Liver (tissue), 9 donors: ENCODE results near the gene SLC10A3. TPM values are rescaled to one million over a fixed set of nuclear protein-coding genes. Genes with fewer than 3 reads are reported as not detected.

Experiments
- DNase-seq: peaks from one replicate; pipeline ENCODE4 v3.0.0-alpha.2; 2017; ENCODE audit warnings: low spot score
- H3K27ac ChIP-seq, 2 donors: one replicate each; pipeline ENCODE4 v1.7.0; 2013; ENCODE audit warnings: inconsistent platforms in 2 of 2, low read length in 2 of 2, control low read depth in 1 of 2, low read depth in 1 of 2, mild to moderate bottlenecking in 1 of 2
- H3K27me3 ChIP-seq, 4 donors: one replicate each; pipeline versions ENCODE4 v1.6.1 to v1.7.0; 2013; ENCODE audit warnings: low read length in 3 of 4, inconsistent platforms in 1 of 4, mild to moderate bottlenecking in 1 of 4, moderate library complexity in 1 of 4; ENCODE audit not compliant: control insufficient read depth in 4 of 4, insufficient read depth in 4 of 4
- H3K36me3 ChIP-seq, 4 donors: one replicate each; pipeline versions ENCODE4 v1.6.1 to v1.7.0; 2013; ENCODE audit warnings: low read length in 3 of 4, mild to moderate bottlenecking in 3 of 4, low read depth in 1 of 4, moderate library complexity in 1 of 4; ENCODE audit not compliant: control insufficient read depth in 4 of 4, insufficient read depth in 3 of 4
- H3K4me1 ChIP-seq, 4 donors: one replicate each; pipeline versions ENCODE4 v1.6.1 to v1.7.0; 2013; ENCODE audit warnings: low read length in 3 of 4, mild to moderate bottlenecking in 3 of 4, moderate library complexity in 1 of 4; ENCODE audit not compliant: control insufficient read depth in 4 of 4, insufficient read depth in 4 of 4
- H3K4me3 ChIP-seq, 3 donors: one replicate each; pipeline versions ENCODE4 v1.6.1 to v1.7.0; 2013; ENCODE audit warnings: low read length in 3 of 3, control low read depth in 1 of 3, low read depth in 1 of 3, mild to moderate bottlenecking in 1 of 3
- H3K9ac ChIP-seq, 2 donors: one replicate each; pipeline ENCODE4 v1.7.0; 2013; ENCODE audit warnings: low read length in 2 of 2, mild to moderate bottlenecking in 2 of 2, moderate library complexity in 2 of 2, control low read depth in 1 of 2, low read depth in 1 of 2
- H3K9me3 ChIP-seq, 4 donors: one replicate each; pipeline versions ENCODE4 v1.6.1 to v1.7.0; 2013; ENCODE audit warnings: low read length in 3 of 4; ENCODE audit not compliant: control insufficient read depth in 4 of 4
- ATF3 ChIP-seq: IDR thresholded peaks from 2 replicates; pipeline ENCODE4 v1.6.1; 2016; ENCODE audit warnings: antibody characterized with exemption
- EGR1 ChIP-seq, 2 donors: IDR thresholded peaks; 2 replicates each; pipeline ENCODE4 v1.6.1; 2016 to 2018; ENCODE audit warnings: antibody characterized with exemption in 2 of 2, low read depth in 2 of 2
- FOXA1 ChIP-seq: IDR thresholded peaks from 2 replicates; pipeline ENCODE4 v1.6.1; 2016; ENCODE audit warnings: antibody characterized with exemption
- FOXA2 ChIP-seq: IDR thresholded peaks from 2 replicates; pipeline ENCODE4 v1.6.1; 2016; ENCODE audit warnings: antibody characterized with exemption
- GABPA ChIP-seq, 2 donors: IDR thresholded peaks in 1 of 2; conservative IDR thresholded peaks in 1 of 2; 2 replicates each; pipeline ENCODE4 v1.6.1; 2016; ENCODE audit warnings: antibody characterized with exemption in 2 of 2, mild to moderate bottlenecking in 1 of 2, moderate library complexity in 1 of 2
- HNF4A ChIP-seq, 2 donors: conservative IDR thresholded peaks; 2 replicates each; pipeline ENCODE4 v1.6.1; 2016; ENCODE audit warnings: antibody characterized with exemption in 2 of 2, mild to moderate bottlenecking in 2 of 2
- HNF4G ChIP-seq: IDR thresholded peaks from 2 replicates; pipeline ENCODE4 v1.6.1; 2016; ENCODE audit warnings: antibody characterized with exemption
- JUND ChIP-seq, 2 donors: IDR thresholded peaks; 2 replicates each; pipeline ENCODE4 v1.6.1; 2016; ENCODE audit warnings: antibody characterized with exemption in 2 of 2
- MAX ChIP-seq: IDR thresholded peaks from 2 replicates; pipeline ENCODE4 v1.6.1; 2016; ENCODE audit warnings: antibody characterized with exemption
- NR2F2 ChIP-seq: IDR thresholded peaks from 2 replicates; pipeline ENCODE4 v1.6.1; 2016; ENCODE audit warnings: antibody characterized with exemption
- RAD21 ChIP-seq, 2 donors: IDR thresholded peaks; 2 replicates each; pipeline ENCODE4 v1.6.1; 2016; ENCODE audit warnings: antibody characterized with exemption in 2 of 2, mild to moderate bottlenecking in 2 of 2
- RXRA ChIP-seq, 2 donors: IDR thresholded peaks; 2 replicates each; pipeline ENCODE4 v1.6.1; 2017 to 2018; ENCODE audit warnings: antibody characterized with exemption in 2 of 2, mild to moderate bottlenecking in 1 of 2
- SP1 ChIP-seq: IDR thresholded peaks from 2 replicates; pipeline ENCODE4 v1.6.1; 2018; ENCODE audit warnings: antibody characterized with exemption, mild to moderate bottlenecking
- TAF1 ChIP-seq: conservative IDR thresholded peaks from 2 replicates; pipeline ENCODE4 v1.6.1; 2016; ENCODE audit warnings: antibody characterized with exemption, mild to moderate bottlenecking
- YY1 ChIP-seq: IDR thresholded peaks from 2 replicates; pipeline ENCODE4 v1.6.1; 2016; ENCODE audit warnings: antibody characterized with exemption, mild to moderate bottlenecking
- ZBTB33 ChIP-seq: IDR thresholded peaks from 2 replicates; pipeline ENCODE4 v1.6.1; 2016; ENCODE audit warnings: antibody characterized with exemption
- WGBS: extraction: QIAGEN DNeasy Blood & Tissue Kit; methylation state at CpG from one replicate; pipeline ENCODE4 v1.1.7; 2013; 5-methylcytosine and 5-hydroxymethylcytosine counted together
- polyA plus RNA-seq, 2 donors: library from polyadenylated mRNA; stranded (reverse) in 1 of 2; unstranded in 1 of 2; fragments of 200-250 nt in 1 of 2; fragments of >200 nt in 1 of 2; fragmentation: Nextera tagmentation in 1 of 2; extraction: Ambion mirVana in 1 of 2; gene quantifications; one replicate each; pipeline versions ENCODE4 v1.2.1 to v1.2.3, GENCODE V29; 2013 to 2015
- total RNA-seq, 2 donors: library from RNA; depleted of rRNA; stranded (reverse); fragments of >200 nt; gene quantifications; one replicate each; pipeline ENCODE4 v1.2.3, GENCODE V29; 2014
- TF ChIP-seq, protein P1 (sequence below): IDR thresholded peaks from 2 replicates; pipeline ENCODE4 v1.6.1; 2016; ENCODE audit warnings: antibody characterized with exemption, mild to moderate bottlenecking
- TF ChIP-seq, protein P2 (sequence below): fragments of 150-350 bp; IDR thresholded peaks from 2 replicates; pipeline ENCODE4 v1.5.1; 2017; ENCODE audit warnings: improper control_type of control experiment, low read depth, low read length; ENCODE audit not compliant: missing input control
- donor health status: healthy.
- donor health status: healthy.
- donor health status: healthy.
- donor health status: healthy.
- donor health status: healthy.

Gene SLC10A3
- total and polyA plus RNA-seq, 4 donors, result 3.2 to 5.6 (median 4.5) TPM

- no peaks in the 10 kb centered on the region for H3K27me3 ChIP-seq
- no peak overlapping the region for H3K4me3 ChIP-seq
- peaks cover 2 to 12% (median 8%) of the 10 kb centered on the region in 4 donors for H3K4me1 ChIP-seq
- WGBS, result 79% methylated on average over 16 of the region's 16 CpGs
- no peaks in the 10 kb centered on the region for H3K36me3 ChIP-seq
- H3K9me3 ChIP-seq, result no peaks in the 10 kb centered on the region
- TF ChIP-seq FOXA1 (no peak), MAX (no peak), ZBTB33 (no peak), TAF1 (no peak), GABPA (IDR thresholded peaks at IDR 0.05 in 1 of 2, conservative IDR thresholded peaks at IDR 0.05 in 1 of 2) (no peak), SP1 (no peak), HNF4A (conservative IDR thresholded peaks at IDR 0.05) (no peak), RAD21 (IDR thresholded peaks at IDR 0.05) (no peak), NR2F2 (no peak), RXRA (IDR thresholded peaks at IDR 0.05) (no peak), JUND (IDR thresholded peaks at IDR 0.05) (no peak), EGR1 (IDR thresholded peaks at IDR 0.05; ENCODE audit: low read depth in 2 of 2) (no peak), ATF3 (no peak), HNF4G (no peak), YY1 (no peak), FOXA2 (no peak)
- TF ChIP-seq, protein P1, sequence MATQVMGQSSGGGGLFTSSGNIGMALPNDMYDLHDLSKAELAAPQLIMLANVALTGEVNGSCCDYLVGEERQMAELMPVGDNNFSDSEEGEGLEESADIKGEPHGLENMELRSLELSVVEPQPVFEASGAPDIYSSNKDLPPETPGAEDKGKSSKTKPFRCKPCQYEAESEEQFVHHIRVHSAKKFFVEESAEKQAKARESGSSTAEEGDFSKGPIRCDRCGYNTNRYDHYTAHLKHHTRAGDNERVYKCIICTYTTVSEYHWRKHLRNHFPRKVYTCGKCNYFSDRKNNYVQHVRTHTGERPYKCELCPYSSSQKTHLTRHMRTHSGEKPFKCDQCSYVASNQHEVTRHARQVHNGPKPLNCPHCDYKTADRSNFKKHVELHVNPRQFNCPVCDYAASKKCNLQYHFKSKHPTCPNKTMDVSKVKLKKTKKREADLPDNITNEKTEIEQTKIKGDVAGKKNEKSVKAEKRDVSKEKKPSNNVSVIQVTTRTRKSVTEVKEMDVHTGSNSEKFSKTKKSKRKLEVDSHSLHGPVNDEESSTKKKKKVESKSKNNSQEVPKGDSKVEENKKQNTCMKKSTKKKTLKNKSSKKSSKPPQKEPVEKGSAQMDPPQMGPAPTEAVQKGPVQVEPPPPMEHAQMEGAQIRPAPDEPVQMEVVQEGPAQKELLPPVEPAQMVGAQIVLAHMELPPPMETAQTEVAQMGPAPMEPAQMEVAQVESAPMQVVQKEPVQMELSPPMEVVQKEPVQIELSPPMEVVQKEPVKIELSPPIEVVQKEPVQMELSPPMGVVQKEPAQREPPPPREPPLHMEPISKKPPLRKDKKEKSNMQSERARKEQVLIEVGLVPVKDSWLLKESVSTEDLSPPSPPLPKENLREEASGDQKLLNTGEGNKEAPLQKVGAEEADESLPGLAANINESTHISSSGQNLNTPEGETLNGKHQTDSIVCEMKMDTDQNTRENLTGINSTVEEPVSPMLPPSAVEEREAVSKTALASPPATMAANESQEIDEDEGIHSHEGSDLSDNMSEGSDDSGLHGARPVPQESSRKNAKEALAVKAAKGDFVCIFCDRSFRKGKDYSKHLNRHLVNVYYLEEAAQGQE, result no peak
- TF ChIP-seq, protein P2, sequence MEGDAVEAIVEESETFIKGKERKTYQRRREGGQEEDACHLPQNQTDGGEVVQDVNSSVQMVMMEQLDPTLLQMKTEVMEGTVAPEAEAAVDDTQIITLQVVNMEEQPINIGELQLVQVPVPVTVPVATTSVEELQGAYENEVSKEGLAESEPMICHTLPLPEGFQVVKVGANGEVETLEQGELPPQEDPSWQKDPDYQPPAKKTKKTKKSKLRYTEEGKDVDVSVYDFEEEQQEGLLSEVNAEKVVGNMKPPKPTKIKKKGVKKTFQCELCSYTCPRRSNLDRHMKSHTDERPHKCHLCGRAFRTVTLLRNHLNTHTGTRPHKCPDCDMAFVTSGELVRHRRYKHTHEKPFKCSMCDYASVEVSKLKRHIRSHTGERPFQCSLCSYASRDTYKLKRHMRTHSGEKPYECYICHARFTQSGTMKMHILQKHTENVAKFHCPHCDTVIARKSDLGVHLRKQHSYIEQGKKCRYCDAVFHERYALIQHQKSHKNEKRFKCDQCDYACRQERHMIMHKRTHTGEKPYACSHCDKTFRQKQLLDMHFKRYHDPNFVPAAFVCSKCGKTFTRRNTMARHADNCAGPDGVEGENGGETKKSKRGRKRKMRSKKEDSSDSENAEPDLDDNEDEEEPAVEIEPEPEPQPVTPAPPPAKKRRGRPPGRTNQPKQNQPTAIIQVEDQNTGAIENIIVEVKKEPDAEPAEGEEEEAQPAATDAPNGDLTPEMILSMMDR, result no peak
- DNase-seq, result no peak
- H3K27ac ChIP-seq, result no peak overlapping the region
- no peak overlapping the region for H3K9ac ChIP-seq
Observed at GRCh38 chrX:154531626-154532025, 41.2 kb upstream of the SLC10A3 start.
